ENCODE measurements around the gene CLCN5. TPM values are rescaled to one million over a fixed set of nuclear protein-coding genes. Genes with fewer than 3 reads are reported as not detected.

Gene CLCN5
- total RNA-seq, 1 donor from 2014 or later = 3.3 TPM

DNA sequence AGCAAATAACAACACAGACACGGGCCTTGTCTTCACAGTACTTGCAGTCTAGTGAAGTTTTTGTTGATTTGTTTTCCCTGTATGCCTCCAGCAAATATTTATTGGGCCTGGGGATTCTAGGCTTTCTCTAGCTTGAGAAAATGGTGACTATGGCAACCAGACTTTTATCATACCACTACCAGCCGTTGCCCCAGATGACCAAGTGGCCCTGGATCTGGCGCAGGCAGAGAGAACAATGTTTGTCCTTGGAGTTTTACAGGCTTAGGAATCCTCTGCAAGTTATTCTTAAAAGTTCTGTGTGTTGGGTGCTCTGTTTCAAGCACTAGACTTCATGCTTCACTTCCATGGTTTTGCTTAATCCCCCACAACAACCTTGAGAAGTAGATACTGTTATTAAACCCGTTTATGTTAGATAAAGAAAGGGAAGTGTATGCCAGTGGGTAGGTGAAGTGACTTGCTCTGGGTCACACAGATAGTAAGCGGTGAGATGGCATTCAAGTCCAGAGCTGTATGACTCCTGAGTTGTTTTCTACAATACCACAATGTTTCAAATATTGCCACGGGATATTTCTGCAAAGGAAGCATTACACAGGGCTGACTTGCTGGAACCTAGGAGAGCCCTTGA, 183.8 kb downstream of the CLCN5 start:
- TF ChIP-seq, protein P1, sequence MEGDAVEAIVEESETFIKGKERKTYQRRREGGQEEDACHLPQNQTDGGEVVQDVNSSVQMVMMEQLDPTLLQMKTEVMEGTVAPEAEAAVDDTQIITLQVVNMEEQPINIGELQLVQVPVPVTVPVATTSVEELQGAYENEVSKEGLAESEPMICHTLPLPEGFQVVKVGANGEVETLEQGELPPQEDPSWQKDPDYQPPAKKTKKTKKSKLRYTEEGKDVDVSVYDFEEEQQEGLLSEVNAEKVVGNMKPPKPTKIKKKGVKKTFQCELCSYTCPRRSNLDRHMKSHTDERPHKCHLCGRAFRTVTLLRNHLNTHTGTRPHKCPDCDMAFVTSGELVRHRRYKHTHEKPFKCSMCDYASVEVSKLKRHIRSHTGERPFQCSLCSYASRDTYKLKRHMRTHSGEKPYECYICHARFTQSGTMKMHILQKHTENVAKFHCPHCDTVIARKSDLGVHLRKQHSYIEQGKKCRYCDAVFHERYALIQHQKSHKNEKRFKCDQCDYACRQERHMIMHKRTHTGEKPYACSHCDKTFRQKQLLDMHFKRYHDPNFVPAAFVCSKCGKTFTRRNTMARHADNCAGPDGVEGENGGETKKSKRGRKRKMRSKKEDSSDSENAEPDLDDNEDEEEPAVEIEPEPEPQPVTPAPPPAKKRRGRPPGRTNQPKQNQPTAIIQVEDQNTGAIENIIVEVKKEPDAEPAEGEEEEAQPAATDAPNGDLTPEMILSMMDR (conservative IDR thresholded peaks at IDR 0.05; ENCODE audit: low read depth, low read length) = no peak
- DNase-seq (ENCODE audit: low read depth) = no peak
- no peak overlapping the region for H3K4me3 ChIP-seq (ENCODE audit: low read depth, low read length)

DNA sequence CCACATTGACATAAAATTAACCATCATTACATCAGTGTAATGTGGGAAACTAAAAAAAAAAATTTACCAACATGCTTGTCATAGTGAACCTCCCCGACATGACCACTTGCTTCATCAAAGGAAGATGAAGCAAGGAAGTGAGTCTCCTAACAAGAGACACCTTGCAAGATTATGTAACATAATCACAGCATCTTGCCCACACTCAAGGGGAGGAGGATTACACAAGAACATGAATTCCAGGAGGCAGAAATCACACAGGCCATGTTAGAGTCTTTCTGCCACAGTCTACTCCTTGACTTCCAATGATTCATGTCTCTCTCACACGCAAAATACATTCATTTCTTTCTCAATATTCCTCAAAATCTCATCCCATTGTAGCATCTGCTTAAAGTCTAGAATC, 185.1 kb downstream of the CLCN5 start:
- no peak for DNase-seq (ENCODE audit: low read depth)
- TF ChIP-seq, protein P1 (conservative IDR thresholded peaks at IDR 0.05; ENCODE audit: low read depth, low read length) = no peak
- H3K4me3 ChIP-seq (ENCODE audit: low read depth, low read length) = no peak overlapping the region

DNA sequence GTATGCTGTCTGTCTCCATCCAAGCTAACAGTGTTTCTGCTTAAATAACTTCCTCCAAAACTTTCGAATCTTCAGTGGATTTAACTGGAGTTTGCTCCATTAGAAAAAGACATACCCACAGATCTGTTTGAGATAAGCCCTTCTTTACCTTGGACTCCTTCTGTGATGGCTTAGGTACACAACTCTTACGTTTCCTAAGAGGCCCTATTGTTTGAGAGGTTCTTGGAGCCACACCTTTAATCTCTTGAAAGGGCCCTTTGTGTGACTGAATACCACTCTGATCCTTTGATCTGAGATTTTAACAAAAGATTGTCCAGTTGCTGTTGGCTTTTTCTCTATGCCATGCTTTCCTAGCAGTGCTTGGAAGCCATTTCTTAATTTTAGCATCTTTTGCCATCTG, 185.9 kb downstream of the CLCN5 start:
- no peak overlapping the region for H3K4me3 ChIP-seq (ENCODE audit: low read depth, low read length)
- DNase-seq (ENCODE audit: low read depth) = no peak

DNA sequence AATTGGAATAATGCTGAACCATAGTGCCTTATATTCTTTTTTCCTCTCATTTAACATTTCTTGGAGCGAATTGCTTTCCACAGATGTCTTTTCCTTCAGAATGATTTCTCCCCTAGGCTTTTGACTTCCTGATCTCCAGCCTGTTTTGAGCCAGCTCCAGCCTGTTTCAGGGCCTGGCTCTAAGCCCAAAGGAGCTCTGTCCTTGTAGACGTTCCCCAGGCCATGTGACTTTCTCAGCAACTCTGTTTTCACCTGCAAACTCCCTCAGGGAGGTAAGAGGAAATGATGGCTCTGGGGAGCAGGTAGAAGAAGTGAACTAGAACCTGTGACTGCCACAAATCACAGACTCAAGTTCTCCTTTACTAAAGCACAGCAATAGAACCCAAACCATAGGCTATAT, 189.3 kb downstream of the CLCN5 start:
- TF ChIP-seq, protein P1 (conservative IDR thresholded peaks at IDR 0.05; ENCODE audit: low read depth, low read length) = no peak
- no peak overlapping the region for H3K4me3 ChIP-seq (ENCODE audit: low read depth, low read length)
- no peak for DNase-seq (ENCODE audit: low read depth)

More for the DNA sequence above, 185.9 kb downstream of the CLCN5 start:
- TF ChIP-seq, protein P1 (conservative IDR thresholded peaks at IDR 0.05; ENCODE audit: low read depth, low read length) = no peak

DNA sequence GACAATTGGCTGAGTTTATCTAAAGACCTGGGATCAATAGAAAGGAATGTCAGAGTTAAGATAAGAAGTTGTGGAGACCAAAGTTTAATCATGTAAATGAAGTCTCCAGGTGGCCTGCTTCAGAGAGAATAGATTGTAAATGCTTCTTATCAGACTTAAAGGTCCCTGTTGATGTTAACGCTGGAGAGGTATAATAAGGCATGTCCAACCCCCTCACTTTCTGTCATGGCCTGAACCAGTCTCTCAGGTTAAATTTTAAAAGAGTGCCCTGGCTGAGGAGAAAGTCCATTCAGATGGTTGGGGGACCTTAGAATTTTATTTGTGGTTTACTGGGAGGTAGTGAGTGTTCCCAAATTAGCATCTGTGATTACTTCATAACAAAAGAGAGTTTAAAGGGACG, 191.7 kb downstream of the CLCN5 start:
- H3K4me3 ChIP-seq (ENCODE audit: low read depth, low read length) = no peak overlapping the region
- TF ChIP-seq, protein P1 (conservative IDR thresholded peaks at IDR 0.05; ENCODE audit: low read depth, low read length) = no peak

DNA sequence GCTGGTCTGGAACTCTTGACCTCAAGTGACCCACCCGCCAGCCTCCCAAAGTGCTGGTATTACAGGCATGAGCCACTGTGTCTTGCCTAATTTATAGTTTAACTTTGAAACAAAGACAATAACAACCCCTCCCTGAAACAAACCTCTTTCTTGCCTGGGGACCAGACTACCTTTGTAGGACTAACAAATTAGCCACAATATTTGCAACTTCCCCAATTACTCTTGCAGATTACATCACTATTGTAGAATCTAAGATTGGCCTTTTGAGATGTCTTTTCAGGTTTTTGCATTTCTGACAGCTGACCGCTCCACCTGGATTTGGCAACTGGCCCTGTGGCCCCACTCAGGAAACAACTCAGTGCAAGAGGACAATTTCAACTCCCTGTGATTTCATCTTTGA, 193.6 kb downstream of the CLCN5 start:
- no peak for DNase-seq (ENCODE audit: low read depth)
- H3K4me3 ChIP-seq (ENCODE audit: low read depth, low read length) = no peak overlapping the region
- TF ChIP-seq, protein P1 (conservative IDR thresholded peaks at IDR 0.05; ENCODE audit: low read depth, low read length) = no peak

More for the DNA sequence above, 191.7 kb downstream of the CLCN5 start:
- no peak for DNase-seq (ENCODE audit: low read depth)

DNA sequence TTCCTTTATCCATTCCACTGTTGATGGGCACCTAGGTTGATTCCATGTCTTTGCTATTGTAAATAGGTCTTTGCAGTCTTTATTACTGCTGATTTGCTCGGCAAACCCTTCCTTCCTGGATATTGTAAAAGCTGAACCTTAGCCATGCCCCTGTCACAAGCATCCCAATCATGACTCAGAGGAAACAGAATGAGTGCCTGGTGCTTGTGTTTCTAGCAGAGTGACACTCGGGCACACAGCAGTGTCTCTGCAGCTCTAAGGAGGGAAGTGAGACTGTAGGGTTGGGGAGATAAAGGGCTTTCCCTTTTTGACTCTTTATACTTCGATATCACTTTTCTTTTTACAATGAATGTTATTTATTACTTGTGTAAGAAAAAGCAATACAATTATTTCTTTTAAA, 195.1 kb downstream of the CLCN5 start:
- no peak for DNase-seq (ENCODE audit: low read depth)
- TF ChIP-seq, protein P1 (conservative IDR thresholded peaks at IDR 0.05; ENCODE audit: low read depth, low read length) = no peak
- H3K4me3 ChIP-seq (ENCODE audit: low read depth, low read length) = no peak overlapping the region
